ENCODE results near the gene FHOD3. TPM values are rescaled to one million over a fixed set of nuclear protein-coding genes. Genes with fewer than 3 reads are reported as not detected.
A peak's percentile ranks its signal among the peaks of the same experiment; 100 is the strongest.

FHOD3 gene
- total RNA-seq, 2 donors from 2014 or later = 19.8 to 24.9 TPM

DNA sequence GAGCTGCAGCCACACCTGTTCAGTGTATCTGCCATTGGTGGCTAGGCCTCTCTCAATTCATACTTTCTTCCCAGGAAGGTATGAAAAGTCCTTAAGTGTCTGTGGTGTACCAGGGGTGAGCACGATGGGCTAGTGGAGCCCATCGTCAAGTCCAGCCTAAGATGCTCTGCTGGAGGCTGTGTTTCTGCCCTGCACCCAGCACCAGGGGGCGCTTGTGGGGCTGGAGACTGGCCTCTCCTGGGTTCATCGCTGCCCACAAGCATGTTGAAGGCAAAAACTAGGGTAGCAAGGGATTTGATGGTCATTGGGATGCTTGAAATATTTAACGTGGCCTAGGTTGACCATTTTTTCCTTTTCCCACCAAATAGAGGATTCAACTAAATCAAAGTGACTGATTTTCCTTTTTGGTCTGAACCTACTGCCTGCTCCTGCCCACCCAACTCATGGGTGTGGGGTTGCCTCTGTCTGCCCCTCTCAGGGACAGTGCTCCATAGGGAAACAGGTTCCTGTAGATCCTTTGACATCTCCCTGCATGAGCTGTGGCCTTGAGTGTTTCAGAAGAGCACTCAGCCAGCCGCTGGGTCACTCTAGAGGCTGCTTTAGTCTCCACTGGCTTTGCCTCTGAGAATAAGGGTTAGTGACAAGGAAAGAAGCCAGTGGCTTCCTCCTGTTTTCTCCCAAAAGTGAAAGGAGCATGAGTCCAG, 472.2 kb downstream of the FHOD3 start:
- ATAC-seq (ENCODE audit: insufficient number of reproducible peaks, low FRiP score, low read depth) = no peak
- no peak for DNase-seq (ENCODE audit: low spot score)
- no peaks in the 10 kb centered on the region for H3K27me3 ChIP-seq (replicated peaks; ENCODE audit: insufficient read depth)
- no peaks in the 10 kb centered on the region for H3K36me3 ChIP-seq
- no peaks in the 10 kb centered on the region for H3K9me3 ChIP-seq
- TF ChIP-seq, protein P1, sequence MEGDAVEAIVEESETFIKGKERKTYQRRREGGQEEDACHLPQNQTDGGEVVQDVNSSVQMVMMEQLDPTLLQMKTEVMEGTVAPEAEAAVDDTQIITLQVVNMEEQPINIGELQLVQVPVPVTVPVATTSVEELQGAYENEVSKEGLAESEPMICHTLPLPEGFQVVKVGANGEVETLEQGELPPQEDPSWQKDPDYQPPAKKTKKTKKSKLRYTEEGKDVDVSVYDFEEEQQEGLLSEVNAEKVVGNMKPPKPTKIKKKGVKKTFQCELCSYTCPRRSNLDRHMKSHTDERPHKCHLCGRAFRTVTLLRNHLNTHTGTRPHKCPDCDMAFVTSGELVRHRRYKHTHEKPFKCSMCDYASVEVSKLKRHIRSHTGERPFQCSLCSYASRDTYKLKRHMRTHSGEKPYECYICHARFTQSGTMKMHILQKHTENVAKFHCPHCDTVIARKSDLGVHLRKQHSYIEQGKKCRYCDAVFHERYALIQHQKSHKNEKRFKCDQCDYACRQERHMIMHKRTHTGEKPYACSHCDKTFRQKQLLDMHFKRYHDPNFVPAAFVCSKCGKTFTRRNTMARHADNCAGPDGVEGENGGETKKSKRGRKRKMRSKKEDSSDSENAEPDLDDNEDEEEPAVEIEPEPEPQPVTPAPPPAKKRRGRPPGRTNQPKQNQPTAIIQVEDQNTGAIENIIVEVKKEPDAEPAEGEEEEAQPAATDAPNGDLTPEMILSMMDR (IDR thresholded peaks at IDR 0.05) = peak; percentile 42
- H3K27ac ChIP-seq = no peak overlapping the region
- peaks cover 0 to 22% of the 10 kb centered on the region in 2 donors for H3K4me1 ChIP-seq (ENCODE audit: control insufficient read depth in 1 of 2, low read depth in 2 of 2)
- H3K4me3 ChIP-seq = no peak overlapping the region

DNA sequence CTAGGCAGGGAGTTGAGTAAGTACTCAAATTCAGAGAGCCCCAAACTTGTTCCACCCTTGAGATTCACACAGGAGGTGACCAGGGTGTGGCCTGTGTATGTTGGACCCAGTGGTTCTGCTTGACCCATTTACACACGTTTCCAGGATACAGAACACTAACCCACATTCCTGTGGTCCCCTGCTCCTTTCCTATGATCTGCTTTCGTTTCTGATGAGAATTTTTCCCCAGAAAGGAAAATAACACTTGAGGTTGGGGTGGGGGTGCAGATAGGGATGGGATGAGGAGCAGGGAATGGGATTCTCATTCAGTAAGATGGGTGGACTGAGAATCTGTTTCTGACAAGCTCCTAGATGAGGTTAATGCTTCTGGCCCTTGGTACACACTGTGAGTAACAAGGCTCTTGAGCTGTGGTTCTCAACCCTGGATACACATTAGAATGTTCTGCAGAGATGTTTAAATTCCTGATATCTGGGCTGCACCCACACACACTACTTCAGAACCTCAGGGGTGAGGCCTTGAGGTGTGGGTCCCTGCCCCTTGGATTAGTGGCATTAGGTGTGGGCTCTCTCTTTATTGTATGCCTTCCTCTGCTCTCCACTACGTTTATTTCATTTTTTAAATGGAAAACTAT, 472.9 kb downstream of the FHOD3 start:
- no peak overlapping the region for H3K4me3 ChIP-seq
- H3K27ac ChIP-seq = no peak overlapping the region
- DNase-seq (ENCODE audit: low spot score) (no peak), ATAC-seq (ENCODE audit: insufficient number of reproducible peaks, low FRiP score, low read depth) (no peak)
- H3K9me3 ChIP-seq = no peaks in the 10 kb centered on the region
- H3K4me1 ChIP-seq (ENCODE audit: control insufficient read depth in 1 of 2, low read depth in 2 of 2) = peaks cover 0 to 22% of the 10 kb centered on the region in 2 donors
- no peaks in the 10 kb centered on the region for H3K36me3 ChIP-seq
- TF ChIP-seq, protein P1 (IDR thresholded peaks at IDR 0.05) = no peak
- H3K27me3 ChIP-seq (replicated peaks; ENCODE audit: insufficient read depth) = no peaks in the 10 kb centered on the region

DNA sequence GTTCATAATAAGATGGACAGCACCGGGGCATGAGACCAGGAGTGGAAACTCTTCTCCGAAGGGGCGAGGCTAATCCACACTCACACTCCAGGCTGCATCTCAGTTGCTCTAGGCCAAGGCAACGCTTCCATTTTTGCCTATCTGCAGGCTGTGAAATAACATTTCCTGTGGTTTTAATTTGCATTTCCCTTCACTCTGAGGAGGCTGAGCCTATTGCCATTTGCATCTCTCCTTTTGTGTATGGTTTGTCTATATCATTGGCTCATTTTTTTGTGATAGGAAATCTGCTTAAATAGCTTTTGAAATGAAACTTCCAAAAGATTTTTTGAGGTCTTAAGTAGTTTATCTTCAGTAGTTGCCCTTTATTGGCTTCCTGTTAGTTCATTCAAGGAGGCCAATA, 473.7 kb downstream of the FHOD3 start:
- TF ChIP-seq, protein P1 (IDR thresholded peaks at IDR 0.05) = no peak
- DNase-seq (ENCODE audit: low spot score) (no peak), ATAC-seq (ENCODE audit: insufficient number of reproducible peaks, low FRiP score, low read depth) (no peak)
- Histone ChIP-seq H3K36me3 (no peaks in the 10 kb centered on the region), H3K4me3 (no peak overlapping the region), H3K27me3 (replicated peaks; ENCODE audit: insufficient read depth) (no peaks in the 10 kb centered on the region), H3K9me3 (no peaks in the 10 kb centered on the region), H3K4me1 (ENCODE audit: control insufficient read depth in 1 of 2, low read depth in 2 of 2) (peaks cover 0 to 20% of the 10 kb centered on the region in 2 donors), H3K27ac (no peak overlapping the region)

DNA sequence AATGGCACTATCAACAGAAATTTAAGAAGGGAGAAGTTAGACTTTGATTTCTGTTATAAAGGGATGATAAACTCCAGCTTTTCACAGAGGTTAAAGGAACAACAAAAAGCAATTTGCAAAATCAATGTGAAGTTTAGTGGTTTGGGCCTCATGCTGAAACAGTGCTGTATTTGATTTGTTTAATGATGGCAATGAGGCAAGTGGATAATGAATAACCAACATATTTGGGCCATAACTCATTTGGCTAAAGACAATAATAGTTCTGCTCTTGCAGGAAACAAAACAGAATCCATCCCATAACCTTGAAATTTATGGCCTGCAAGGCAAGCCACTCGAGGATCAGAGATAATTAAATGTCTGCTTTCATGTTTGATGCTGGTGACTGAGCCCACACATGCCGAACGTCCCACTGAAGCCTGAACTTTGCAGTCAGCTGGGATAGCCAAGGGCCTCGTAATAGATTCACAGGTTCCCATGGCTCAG, 474.8 kb downstream of the FHOD3 start:
- Histone ChIP-seq H3K27ac (no peak overlapping the region), H3K4me1 (ENCODE audit: control insufficient read depth in 1 of 2, low read depth in 2 of 2) (peaks cover 0 to 13% of the 10 kb centered on the region in 2 donors), H3K9me3 (no peaks in the 10 kb centered on the region), H3K4me3 (no peak overlapping the region), H3K36me3 (no peaks in the 10 kb centered on the region), H3K27me3 (replicated peaks; ENCODE audit: insufficient read depth) (no peaks in the 10 kb centered on the region)
- ATAC-seq (ENCODE audit: insufficient number of reproducible peaks, low FRiP score, low read depth) = no peak
- TF ChIP-seq, protein P1 (IDR thresholded peaks at IDR 0.05) = no peak
- DNase-seq (ENCODE audit: low spot score) = no peak

DNA sequence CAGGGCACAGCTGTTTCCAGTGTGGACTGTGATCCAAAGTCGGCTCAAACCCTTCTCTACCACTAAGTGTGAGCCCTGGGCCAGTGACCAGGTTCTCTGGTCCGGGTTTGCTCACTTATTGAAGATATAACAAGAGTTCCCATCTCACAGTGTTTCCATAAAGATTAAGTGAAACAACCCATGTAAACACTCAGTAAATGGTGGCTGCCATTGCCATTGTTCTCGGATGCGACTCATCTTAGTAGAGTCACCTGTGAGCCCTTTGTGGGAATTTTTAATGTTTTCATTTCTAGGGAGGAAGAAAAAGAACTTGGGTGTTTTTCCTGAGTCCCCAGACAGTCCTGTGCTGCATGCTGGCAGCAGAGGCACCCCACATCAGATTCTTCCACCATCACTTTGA, 477.9 kb downstream of the FHOD3 start:
- Histone ChIP-seq H3K4me3 (no peak overlapping the region), H3K9me3 (no peaks in the 10 kb centered on the region), H3K4me1 (ENCODE audit: control insufficient read depth in 1 of 2, low read depth in 2 of 2) (peaks cover 0 to 10% of the 10 kb centered on the region in 2 donors), H3K27ac (no peak overlapping the region), H3K27me3 (replicated peaks; ENCODE audit: insufficient read depth) (no peaks in the 10 kb centered on the region), H3K36me3 (no peaks in the 10 kb centered on the region)
- no peak for ATAC-seq (ENCODE audit: insufficient number of reproducible peaks, low FRiP score, low read depth)
- TF ChIP-seq, protein P1 (IDR thresholded peaks at IDR 0.05) = no peak
- no peak for DNase-seq (ENCODE audit: low spot score)
